G401 (cell line): ENCODE measurements around the gene SLC6A16. TPM values are rescaled to one million over a fixed set of nuclear protein-coding genes. Genes with fewer than 3 reads are reported as not detected.
"Not testable (repeated sequence)": the region's sequence is repeated elsewhere in the genome, so short reads cannot be mapped to it uniquely, and the experiment has no call there.

Experiments
- DNase-seq: peaks from one replicate; pipeline ENCODE4 v3.0.0-alpha.2; 2015; ENCODE audit warnings: low spot score
- in situ Hi-C: cut with HindIII; loops from 2 replicates; pipeline ENCODE4 v1.10.0; 2016; ENCODE audit warnings: low sequenced_read_pairs, mixed read lengths
- total RNA-seq: library from RNA; depleted of rRNA; stranded (reverse); fragments of >200 nt; shearing (Covaris generic); gene quantifications from 2 replicates; pipeline ENCODE4 v1.2.3, GENCODE V29; 2014

The SLC6A16 gene
- total RNA-seq, 1 experiment from 2014 or later: not detected

DNA sequence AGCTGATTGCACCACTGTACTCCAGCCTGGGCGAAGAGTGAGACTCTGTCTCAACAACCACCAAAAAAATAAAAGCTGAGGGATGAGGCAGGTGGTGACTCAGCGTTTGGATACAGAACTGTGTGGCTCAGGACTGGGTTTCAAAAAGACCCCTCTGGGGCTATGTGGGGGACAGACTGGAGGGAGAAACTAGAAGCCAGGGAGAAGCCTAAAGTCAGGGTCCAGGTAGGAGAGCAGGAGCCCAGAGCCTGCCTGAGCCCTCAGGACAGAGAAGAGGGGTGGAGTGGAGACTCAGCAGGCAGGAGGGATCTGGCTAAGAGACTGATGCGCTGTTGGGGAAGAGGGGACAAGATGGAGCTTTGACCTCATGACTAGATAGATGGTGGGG lies 8.4 kb upstream of the SLC6A16 start:
- DNase-seq: no peak
- in situ Hi-C loops: no loop called here

DNA sequence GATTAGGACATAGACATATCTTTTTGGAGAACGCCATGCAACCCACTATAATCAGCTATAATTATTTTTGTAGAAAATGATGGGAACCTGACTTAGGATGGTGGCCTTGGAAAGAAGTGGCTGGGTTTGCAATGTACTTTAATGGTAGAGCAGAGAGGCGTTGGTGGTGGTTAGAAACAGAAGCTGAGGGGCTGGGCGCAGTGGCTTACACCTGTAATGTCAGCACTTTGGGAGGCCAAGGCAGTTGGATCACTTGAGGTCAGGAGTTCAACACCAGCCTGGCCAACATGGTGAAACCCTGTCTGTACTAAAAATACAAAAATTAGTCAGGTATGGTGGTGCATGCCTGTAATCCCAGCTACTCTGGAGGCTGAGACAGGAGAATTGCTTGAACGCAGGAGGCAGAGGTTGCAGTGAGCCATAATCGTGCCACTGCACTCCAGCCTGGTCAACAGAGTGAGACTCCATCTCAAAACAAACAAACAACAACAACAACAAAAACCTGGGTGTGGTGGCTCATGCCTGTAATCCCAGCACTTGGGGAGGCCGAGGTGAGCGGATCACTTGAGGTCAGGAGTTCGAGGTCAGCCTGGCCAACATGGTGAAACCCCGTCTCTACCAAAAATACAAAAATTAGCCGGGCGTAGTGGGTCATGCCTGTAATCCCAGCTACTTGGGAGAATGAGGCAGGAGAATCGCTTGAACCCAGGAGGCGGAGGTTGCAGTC lies 7.9 kb upstream of the SLC6A16 start:
- in situ Hi-C loops, DNase-seq: not testable (repeated sequence)

DNA sequence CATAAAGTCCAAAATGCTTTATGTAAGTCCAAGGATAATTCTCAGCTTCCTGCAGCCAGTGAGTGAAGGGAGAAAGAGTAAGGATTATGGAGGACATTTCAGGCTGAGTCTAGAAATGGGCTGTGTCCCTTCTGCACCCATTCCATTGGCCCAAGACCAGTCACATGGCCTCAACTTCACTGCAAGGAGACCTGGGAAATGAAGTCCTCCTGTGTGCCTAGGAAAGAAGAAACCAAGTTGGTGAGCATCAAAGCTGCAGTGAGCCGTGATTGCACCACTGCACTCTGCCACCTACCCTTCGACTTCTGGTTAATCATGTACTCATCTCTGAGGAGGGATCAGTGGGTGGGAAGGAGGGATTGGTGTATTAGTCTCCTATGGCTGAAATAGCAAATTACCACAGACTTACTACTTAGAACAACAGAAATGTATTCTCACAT lies 6.6 kb upstream of the SLC6A16 start:
- peak; percentile 55 for DNase-seq
- in situ Hi-C loops: no loop called here

DNA sequence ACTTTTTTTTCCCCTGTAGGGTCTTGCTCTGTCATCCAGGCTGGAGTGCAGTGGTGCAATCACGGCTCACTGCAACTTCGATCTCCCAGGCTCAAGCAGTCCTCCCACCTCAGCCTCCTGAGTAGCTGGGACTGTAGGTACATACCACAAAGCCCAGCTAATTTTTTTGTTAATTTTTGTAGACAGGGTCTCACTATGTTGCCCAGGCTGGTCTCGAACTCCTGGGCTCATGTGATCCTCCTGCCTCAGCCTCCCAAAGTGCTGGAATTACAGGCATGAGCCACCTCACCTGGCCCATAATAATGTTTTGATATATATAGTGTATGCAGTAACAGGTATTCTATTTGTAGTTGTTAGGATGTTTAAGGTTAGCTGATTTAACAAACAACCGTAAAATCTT lies 6.2 kb upstream of the SLC6A16 start:
- in situ Hi-C loops, DNase-seq: not testable (repeated sequence)

DNA sequence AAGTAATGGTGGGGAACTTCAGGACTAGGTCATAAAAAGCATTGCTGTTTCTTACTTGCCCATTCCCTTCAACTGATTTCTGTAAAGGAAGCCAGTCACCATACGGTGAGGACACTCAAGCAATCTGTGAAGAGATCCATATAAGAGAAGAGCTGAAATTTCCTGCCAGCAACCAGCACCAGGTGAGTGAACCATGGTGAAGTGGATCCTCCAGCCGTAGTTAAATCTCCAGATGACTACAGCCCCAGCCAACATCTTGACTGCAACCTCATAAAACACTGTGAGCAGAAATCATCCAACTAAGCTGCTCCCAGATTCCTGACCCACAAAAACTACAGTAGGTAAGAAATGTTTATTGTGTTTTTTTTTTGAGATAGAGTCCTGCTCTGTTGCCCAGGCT lies 3.8 kb upstream of the SLC6A16 start:
- in situ Hi-C loops: loop anchor here (10.0 kb wide), 1 partner anchor 64 kb away; no protein-coding TSS in a partner anchor
- no peak for DNase-seq

- no peak for DNase-seq
- in situ Hi-C loops: loop anchor here (10.0 kb wide), 1 partner anchor 63 kb away; no protein-coding TSS in a partner anchor
Measured at GRCh38 chr19:49327878-49328544, 3.0 kb upstream of the SLC6A16 start.

DNA sequence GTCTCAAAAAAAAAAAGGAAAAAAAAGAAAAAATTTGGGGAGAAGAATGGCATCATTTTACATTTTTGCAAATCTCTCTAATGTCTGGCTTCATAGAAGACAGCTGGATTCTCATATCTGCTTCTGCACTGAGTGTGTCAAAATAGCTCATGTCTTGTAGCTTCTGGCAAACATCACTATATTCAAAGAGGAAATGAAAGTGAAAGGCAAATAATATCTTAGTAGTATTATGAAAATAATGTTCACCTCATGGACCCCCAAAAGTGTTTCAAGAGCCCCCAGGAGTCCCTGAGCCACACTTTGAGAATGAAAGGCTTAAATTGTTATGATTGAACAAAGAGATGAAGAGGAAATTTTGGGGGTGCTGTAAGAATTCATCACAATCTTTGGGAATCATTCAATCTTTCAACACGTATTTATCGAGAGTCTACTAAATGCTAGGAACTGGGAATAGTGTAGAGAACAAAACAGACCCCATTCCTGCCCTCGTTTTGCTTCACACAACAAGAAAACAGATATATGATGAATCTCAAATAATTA lies 1.2 kb upstream of the SLC6A16 start:
- no peak for DNase-seq
- in situ Hi-C loops: loop anchor here (10.0 kb wide), 1 partner anchor 61 kb away; no protein-coding TSS in a partner anchor

GRCh38 chr19:49325756-49326155 lies 765 bp upstream of the SLC6A16 start:
- in situ Hi-C loops: loop anchor here (10.0 kb wide), 1 partner anchor 61 kb away; no protein-coding TSS in a partner anchor
- not testable (repeated sequence) for DNase-seq

GRCh38 chr19:49318296-49318695 lies 6.7 kb downstream of the SLC6A16 start:
- in situ Hi-C loops: no loop called here

DNA sequence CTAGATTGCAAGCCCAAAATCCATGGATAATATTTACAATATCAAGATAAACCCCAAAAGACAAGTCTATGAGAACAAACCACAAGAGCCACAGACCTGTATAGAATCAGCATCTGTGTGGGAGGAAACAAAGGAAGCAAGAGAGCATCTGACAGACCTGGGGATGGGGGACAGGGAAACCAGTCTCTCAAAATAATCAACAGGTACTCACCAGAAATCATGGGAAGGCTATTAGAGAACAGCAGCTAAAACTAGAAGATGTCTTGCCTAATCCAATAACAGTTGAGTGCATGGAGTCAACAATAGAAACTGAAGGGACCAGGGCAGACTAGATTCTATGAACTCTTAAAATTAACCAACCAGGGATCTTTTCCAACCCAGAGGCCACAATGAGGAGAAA lies 8.7 kb downstream of the SLC6A16 start:
- in situ Hi-C loops: no loop called here
- DNase-seq: no peak

More at GRCh38 chr19:49318296-49318695, 6.7 kb downstream of the SLC6A16 start:
- DNase-seq: no peak

DNA sequence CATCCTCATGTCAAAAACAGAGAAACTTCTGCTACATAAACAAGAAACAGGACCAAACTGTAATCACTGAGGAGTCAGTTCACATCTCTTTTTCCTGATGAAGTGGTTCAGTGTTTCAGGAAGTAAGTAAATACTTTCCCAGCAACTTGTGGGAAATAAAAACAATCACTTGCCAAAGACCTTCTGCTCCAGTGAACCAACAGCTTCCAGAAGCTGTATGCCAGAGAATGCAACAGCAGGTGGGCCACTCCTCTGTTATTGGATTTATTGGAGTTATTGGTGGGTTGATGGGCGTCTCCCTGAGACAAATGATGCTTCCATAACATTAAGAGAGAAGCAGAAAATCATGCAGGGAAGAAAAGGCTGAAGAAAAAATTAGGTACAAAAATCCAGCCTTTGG lies 9.9 kb downstream of the SLC6A16 start:
- in situ Hi-C loops: no loop called here
- DNase-seq: no peak

DNA sequence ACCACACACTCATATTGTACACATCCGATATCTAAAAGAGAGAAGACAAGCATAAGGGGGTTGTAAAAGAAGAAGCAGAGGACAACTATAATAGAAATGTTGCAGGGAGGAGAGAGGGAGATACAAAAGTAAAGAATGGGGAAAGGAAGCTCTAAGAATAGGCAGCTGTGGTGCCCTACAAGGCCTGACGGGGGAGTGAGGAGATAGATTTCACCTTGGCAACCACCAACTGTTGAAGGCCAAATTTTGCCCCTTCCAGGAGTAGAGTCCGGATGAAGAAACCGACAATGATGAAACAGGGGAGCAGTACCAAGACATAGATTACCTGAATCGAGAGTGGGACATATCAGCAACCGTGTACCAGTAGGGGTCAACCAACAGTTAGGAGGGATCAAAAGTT lies 15.9 kb downstream of the SLC6A16 start:
- in situ Hi-C loops: no loop called here
- DNase-seq: no peak

DNA sequence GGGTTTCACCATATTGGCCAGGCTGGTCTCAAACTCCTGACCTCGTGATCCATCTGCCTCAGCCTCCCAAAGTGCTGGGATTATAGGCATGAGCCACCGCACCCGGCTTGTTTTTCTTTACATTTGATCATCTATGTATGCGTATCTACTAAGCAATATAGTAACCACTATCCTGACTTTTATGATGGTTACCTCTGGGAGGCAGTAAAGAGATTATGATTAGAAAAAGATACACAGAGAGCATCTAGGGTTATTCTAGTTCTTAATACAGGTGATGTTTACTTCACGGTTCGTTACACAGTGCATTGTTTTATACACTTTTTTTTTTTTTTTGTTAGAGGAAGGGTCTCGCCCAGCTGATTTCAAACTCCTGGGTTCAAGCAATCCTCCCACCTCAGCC lies 18.3 kb downstream of the SLC6A16 start:
- DNase-seq: peak; percentile 5
- in situ Hi-C loops: not testable (repeated sequence)

GRCh38 chr19:49301866-49302252 lies 23.1 kb downstream of the SLC6A16 start:
- in situ Hi-C loops: no loop called here
- DNase-seq: no peak

- peak; percentile 39 for DNase-seq
- in situ Hi-C loops: no loop called here
Measured at GRCh38 chr19:49301165-49301865, 23.7 kb downstream of the SLC6A16 start.

DNA sequence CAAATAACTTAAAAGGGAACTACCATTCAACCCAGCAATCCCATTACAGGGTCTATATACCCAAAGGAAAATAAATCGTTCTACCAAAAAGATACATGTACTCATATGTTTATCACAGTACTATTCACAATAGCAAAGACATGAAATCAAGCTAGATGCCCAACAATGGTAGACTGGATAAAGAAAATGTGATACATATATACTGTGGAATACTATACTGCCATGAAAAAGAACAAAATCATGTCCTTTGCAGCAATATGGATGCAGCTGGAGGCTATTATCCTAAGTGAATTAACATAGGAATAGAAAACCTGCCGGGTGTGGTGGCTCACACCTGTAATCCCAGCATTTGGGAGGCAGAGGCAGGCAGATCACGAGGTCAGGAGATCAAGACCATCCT lies 26.3 kb downstream of the SLC6A16 start:
- in situ Hi-C loops: not testable (repeated sequence)

DNA sequence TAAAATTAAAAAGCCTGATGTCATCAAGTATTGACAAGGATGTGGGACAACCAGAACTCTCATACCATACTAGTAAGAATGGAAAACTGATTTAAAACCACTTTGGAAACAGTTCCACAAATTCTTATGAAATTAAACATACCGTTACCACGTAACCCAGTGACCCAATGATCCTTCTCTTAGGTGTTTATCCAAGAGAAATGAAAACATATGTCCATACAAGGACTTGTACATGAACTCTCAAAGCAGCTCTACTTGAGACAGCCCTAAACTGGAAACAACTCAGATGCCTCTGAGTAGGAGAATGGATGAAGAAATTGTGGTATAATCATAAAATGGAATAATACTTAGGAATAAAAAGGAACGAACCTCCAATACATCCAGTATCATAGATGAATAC lies 27.6 kb downstream of the SLC6A16 start:
- in situ Hi-C loops: no loop called here
- no peak for DNase-seq

More for the DNA sequence above, 26.3 kb downstream of the SLC6A16 start:
- not testable (repeated sequence) for DNase-seq

- DNase-seq: no peak
- in situ Hi-C loops: no loop called here
Measured at GRCh38 chr19:49295208-49295880, 29.6 kb downstream of the SLC6A16 start.

DNA sequence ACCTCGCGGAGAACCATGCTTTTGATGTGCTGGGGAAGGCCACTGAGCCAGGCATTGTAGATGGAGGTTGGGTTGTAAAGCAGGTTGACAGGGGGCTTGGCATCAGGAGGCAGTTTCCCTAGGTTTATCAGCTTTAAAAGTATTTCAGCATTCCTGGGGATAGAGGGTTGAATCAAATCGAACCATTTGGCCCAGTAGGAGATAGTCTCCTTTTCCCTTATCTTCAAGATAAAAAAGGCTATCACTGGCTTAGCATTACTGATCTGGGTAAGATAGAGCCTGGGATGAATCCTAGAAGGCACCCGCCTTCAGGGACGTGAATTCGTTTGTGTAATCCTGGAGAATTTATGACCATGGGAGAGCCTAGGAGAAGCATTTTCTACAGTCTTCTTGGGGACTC lies 30.6 kb downstream of the SLC6A16 start:
- in situ Hi-C loops: no loop called here
- no peak for DNase-seq
